Measurements from ENCODE around the gene CDH22. TPM values are rescaled to one million over a fixed set of nuclear protein-coding genes. Genes with fewer than 3 reads are reported as not detected.

Gene CDH22
- total and polyA plus RNA-seq, 10 of the 15 experiments (the other 5 are each of a cell fraction or from before 2014, with no cell fraction given), result not detected

- H3K4me2 ChIP-seq (ENCODE audit: control insufficient read depth, insufficient read depth), result no peak overlapping the region
- SMC1A ChIA-PET (ENCODE audit: uncharacterized antibody, unreplicated experiment), result no interaction called here
These were observed 87.0 kb downstream of the CDH22 start for GRCh38 chr20:46221256-46221833.

More at GRCh38 chr20:46221256-46221833, 87.0 kb downstream of the CDH22 start:
- in situ Hi-C loops (cut with MboI), result no loop called here
- H2AFZ ChIP-seq (ENCODE audit: control insufficient read depth, low read depth, low read length), result no peak overlapping the region
- no peak for TF ChIP-seq SREBF2 (IDR thresholded peaks at IDR 0.05; ENCODE audit: low read length)
- no peak for TF ChIP-seq HCFC1 (IDR thresholded peaks at IDR 0.05; ENCODE audit: low read length)
- TF ChIP-seq MLLT1 (IDR thresholded peaks at IDR 0.05), result no peak
- no peak for TF ChIP-seq ZNF24 (IDR thresholded peaks at IDR 0.05)
- no peak for TF ChIP-seq NBN (IDR thresholded peaks at IDR 0.05)
- TF ChIP-seq NR2C2 (IDR thresholded peaks at IDR 0.05; ENCODE audit: borderline replicate concordance, control insufficient read depth, insufficient read length, low read depth), result no peak
- no peak for TF ChIP-seq NFYA (IDR thresholded peaks at IDR 0.05; ENCODE audit: borderline replicate concordance, low read depth, low read length)
- no peak for TF ChIP-seq FOXM1 (IDR thresholded peaks at IDR 0.05; ENCODE audit: low read depth, low read length)
- no peak for TF ChIP-seq GATAD2B (conservative IDR thresholded peaks at IDR 0.05; ENCODE audit: low read depth)
- TF ChIP-seq CBX5 (IDR thresholded peaks at IDR 0.05; ENCODE audit: low read depth), result no peak
- TF ChIP-seq CEBPZ (IDR thresholded peaks at IDR 0.05; ENCODE audit: low read depth, low read length), result no peak
- TF ChIP-seq ZBED1 (IDR thresholded peaks at IDR 0.05; ENCODE audit: borderline replicate concordance), result no peak
- no peak for TF ChIP-seq KLF5 (IDR thresholded peaks at IDR 0.05; ENCODE audit: partially characterized antibody)
- no peak for TF ChIP-seq PAX5 (IDR thresholded peaks at IDR 0.05; ENCODE audit: borderline replicate concordance, low read depth, low read length)
- TF ChIP-seq IKZF1 (conservative IDR thresholded peaks at IDR 0.05), result no peak
- no peak for TF ChIP-seq ZNF622 (IDR thresholded peaks at IDR 0.05)
- no peak for TF ChIP-seq ATF3 (IDR thresholded peaks at IDR 0.05; ENCODE audit: borderline replicate concordance, extremely low read depth, low read depth, low read length)
- H3K9me3 ChIP-seq (replicated peaks; ENCODE audit: control insufficient read depth, insufficient read depth, low read length), result no peaks in the 10 kb centered on the region
- ATAC-seq (no peak), FAIRE-seq (no peak), DNase-seq (ENCODE audit: low read depth, low spot score) (no peak)
- RAD21 ChIA-PET (ENCODE audit: unreplicated experiment), result interaction anchor here (0.7 kb wide), 1 partner anchor 186 kb away, joined by 3 read pairs; no protein-coding TSS in a partner anchor
- H3K36me3 ChIP-seq (ENCODE audit: control insufficient read depth in 2 of 2, insufficient read depth in 2 of 2, low read length in 1 of 2), result no peaks in the 10 kb centered on the region
- H3K4me1 ChIP-seq (ENCODE audit: control insufficient read depth, insufficient read depth, low read length), result no peaks in the 10 kb centered on the region
- BruUV-seq (replicated peaks), result no TSS peak
- WGBS (ENCODE audit: insufficient coverage, insufficient replicate concordance, low lambda C conversion rate, missing lambda C conversion rate), result 41% methylated on average over 9 of the region's 9 CpGs
- no peaks in the 10 kb centered on the region; a peak in 1 of 4 replicates for H3K27me3 ChIP-seq (replicated peaks in 1 of 2; ENCODE audit: control insufficient read depth in 2 of 2, insufficient read depth in 2 of 2, low read length in 1 of 2)
- H4K20me1 ChIP-seq (ENCODE audit: control insufficient read depth, insufficient read depth), result no peaks in the 10 kb centered on the region
- intact Hi-C loops (cut with micrococcal nuclease; ENCODE audit: unreplicated experiment), result no loop called here
- CTCF ChIA-PET, result no interaction called here
- no peaks in the 10 kb centered on the region for H3K79me2 ChIP-seq (ENCODE audit: control insufficient read depth, insufficient read depth, low read length)
- POLR2A ChIA-PET, result no interaction called here
- no peak overlapping the region for H3K9ac ChIP-seq (ENCODE audit: control insufficient read depth, insufficient read depth, low read length)
- H3K27ac ChIP-seq (ENCODE audit: control insufficient read depth, insufficient read depth), result no peak overlapping the region
- H3K4me3 ChIP-seq, result no peak overlapping the region

Measured in GM12878 (cell line).